H1 (cell line): ENCODE results near the gene EMX1.

Experiments
- CTCF ChIP-seq, 3 experiments: IDR thresholded peaks; 1 replicate in 2 of 3; 2 replicates in 1 of 3; pipeline versions ENCODE4 v1.5.1 to v1.6.1; 2011; ENCODE audit warnings: low read length in 3 of 3, mild to moderate bottlenecking in 3 of 3, inconsistent platforms in 2 of 3, low read depth in 1 of 3, moderate library complexity in 1 of 3; ENCODE audit not compliant: insufficient read depth in 1 of 3; ENCODE audit errors: control extremely low read depth in 1 of 3
- EP300 ChIP-seq, 2 experiments: IDR thresholded peaks; 1 replicate in 1 of 2; 2 replicates in 1 of 2; pipeline ENCODE4 v1.6.1; 2011 to 2012; ENCODE audit warnings: low read depth in 2 of 2, low read length in 2 of 2, mild to moderate bottlenecking in 2 of 2, borderline replicate concordance in 1 of 2, inconsistent platforms in 1 of 2, moderate library complexity in 1 of 2
- EZH2 ChIP-seq: fragments of 200-600 bp; sonication (generic); IDR thresholded peaks from 2 replicates; pipeline ENCODE4 v1.7.1; 2012; ENCODE audit warnings: low read depth, mild to moderate bottlenecking, moderate library complexity, low read length, inconsistent platforms; ENCODE audit not compliant: severe bottlenecking
- NRF1 ChIP-seq: IDR thresholded peaks from 2 replicates; pipeline ENCODE4 v1.6.1; 2011; ENCODE audit warnings: mild to moderate bottlenecking, low read depth, low read length, improper control_type of control experiment
- POLR2A ChIP-seq, 2 experiments: IDR thresholded peaks; 1 replicate in 1 of 2; 2 replicates in 1 of 2; pipeline ENCODE4 v1.6.1; 2011; ENCODE audit warnings: low read depth in 2 of 2, low read length in 2 of 2, mild to moderate bottlenecking in 2 of 2; ENCODE audit errors: control extremely low read depth in 1 of 2
- POLR2AphosphoS5 ChIP-seq: IDR thresholded peaks from 2 replicates; pipeline ENCODE4 v1.6.1; 2011; ENCODE audit warnings: low read depth, low read length
- RAD21 ChIP-seq, 2 experiments: IDR thresholded peaks in 1 of 2; conservative IDR thresholded peaks in 1 of 2; 2 replicates each; pipeline ENCODE4 v1.6.1; 2011; ENCODE audit warnings: low read depth in 2 of 2, low read length in 2 of 2, improper control_type of control experiment in 1 of 2, inconsistent platforms in 1 of 2, mild to moderate bottlenecking in 1 of 2, moderate library complexity in 1 of 2
- RBBP5 ChIP-seq: IDR thresholded peaks from 2 replicates; pipeline ENCODE4 v1.7.1; 2012; ENCODE audit warnings: low read depth, mild to moderate bottlenecking, inconsistent platforms, low read length, moderate library complexity, borderline replicate concordance
- RXRA ChIP-seq: IDR thresholded peaks from 2 replicates; pipeline ENCODE4 v1.6.1; 2011; ENCODE audit warnings: low read depth, mild to moderate bottlenecking, low read length, moderate library complexity; ENCODE audit not compliant: insufficient read depth
- SP1 ChIP-seq: IDR thresholded peaks from 2 replicates; pipeline ENCODE4 v1.6.1; 2011; ENCODE audit warnings: low read depth, low read length
- TEAD4 ChIP-seq: IDR thresholded peaks from 2 replicates; pipeline ENCODE4 v1.6.1; 2012; ENCODE audit warnings: low read depth, low read length, inconsistent platforms, mixed read lengths

- TF ChIP-seq POLR2A (IDR thresholded peaks at IDR 0.05; ENCODE audit: control extremely low read depth in 1 of 2, low read depth in 2 of 2, low read length in 2 of 2) (no peak), POLR2AphosphoS5 (no peak), CTCF (IDR thresholded peaks at IDR 0.05; ENCODE audit: control extremely low read depth in 1 of 3, insufficient read depth in 1 of 3, low read depth in 1 of 3, low read length in 3 of 3) (no peak), EZH2 (no peak), SP1 (no peak), RXRA (no peak), RBBP5 (no peak), EP300 (IDR thresholded peaks at IDR 0.05; ENCODE audit: borderline replicate concordance in 1 of 2, low read depth in 2 of 2, low read length in 2 of 2) (no peak), TEAD4 (no peak), RAD21 (IDR thresholded peaks at IDR 0.05 in 1 of 2, conservative IDR thresholded peaks at IDR 0.05 in 1 of 2; ENCODE audit: low read depth in 2 of 2, low read length in 2 of 2) (no peak), NRF1 (no peak)
These were observed 38.1 kb downstream of the EMX1 start for GRCh38 chr2:72955228-72956049.
